ENCODE results near the gene PAEP.

DNA sequence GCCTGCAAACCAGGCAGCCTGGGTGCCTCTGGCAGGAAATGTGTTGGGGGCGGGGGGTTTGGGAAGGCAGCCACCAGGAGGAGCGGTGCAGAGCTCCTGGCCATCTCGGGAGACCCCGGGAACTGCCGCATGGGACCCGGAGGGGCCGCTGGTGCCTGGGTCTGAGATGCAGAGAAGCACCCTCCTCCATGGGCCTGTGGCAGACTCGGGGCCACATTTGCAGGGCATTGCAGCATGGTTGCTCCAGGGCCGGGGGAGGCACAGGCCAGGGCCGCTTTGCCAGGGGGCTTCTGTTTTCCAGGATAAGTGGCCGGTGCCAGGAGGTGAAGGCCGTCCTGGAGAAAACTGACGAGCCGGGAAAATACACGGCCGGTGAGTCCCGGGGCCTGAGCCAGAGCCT, 38.6 kb upstream of the PAEP start:
- TF ChIP-seq SIN3A (IDR thresholded peaks at IDR 0.05; ENCODE audit: borderline replicate concordance, insufficient read depth, low read length) (no peak), POLR2AphosphoS5 (IDR thresholded peaks at IDR 0.05; ENCODE audit: low read depth, low read length) (no peak)
